Suprapubic skin (tissue), 4 donors: Measurements from ENCODE around the gene DUOX2.

Experiments
- POLR2A ChIP-seq, 2 donors: fragments of 450-650 bp; IDR thresholded peaks; one replicate each; pipeline ENCODE4 v1.6.1; 2017; ENCODE audit warnings: antibody characterized with exemption in 2 of 2, mild to moderate bottlenecking in 2 of 2, moderate library complexity in 2 of 2
- POLR2AphosphoS5 ChIP-seq, 3 donors: sonication (generic); formaldehyde crosslinking; IDR thresholded peaks; one replicate each; pipeline ENCODE4 v1.6.1; 2017; ENCODE audit warnings: antibody characterized with exemption in 3 of 3
- TF ChIP-seq, protein P1 (sequence below), 2 donors: fragments of 200-600 bp in 1 of 2; fragments of 450-650 bp in 1 of 2; sonication (generic) in 1 of 2; IDR thresholded peaks; one replicate each; pipeline ENCODE4 v1.5.1; 2016 to 2019; ENCODE audit warnings: antibody characterized with exemption in 2 of 2, mild to moderate bottlenecking in 1 of 2, moderate library complexity in 1 of 2

GRCh38 chr15:45113380-45113990 is 487 bp downstream of the DUOX2 start:
- TF ChIP-seq, protein P1, sequence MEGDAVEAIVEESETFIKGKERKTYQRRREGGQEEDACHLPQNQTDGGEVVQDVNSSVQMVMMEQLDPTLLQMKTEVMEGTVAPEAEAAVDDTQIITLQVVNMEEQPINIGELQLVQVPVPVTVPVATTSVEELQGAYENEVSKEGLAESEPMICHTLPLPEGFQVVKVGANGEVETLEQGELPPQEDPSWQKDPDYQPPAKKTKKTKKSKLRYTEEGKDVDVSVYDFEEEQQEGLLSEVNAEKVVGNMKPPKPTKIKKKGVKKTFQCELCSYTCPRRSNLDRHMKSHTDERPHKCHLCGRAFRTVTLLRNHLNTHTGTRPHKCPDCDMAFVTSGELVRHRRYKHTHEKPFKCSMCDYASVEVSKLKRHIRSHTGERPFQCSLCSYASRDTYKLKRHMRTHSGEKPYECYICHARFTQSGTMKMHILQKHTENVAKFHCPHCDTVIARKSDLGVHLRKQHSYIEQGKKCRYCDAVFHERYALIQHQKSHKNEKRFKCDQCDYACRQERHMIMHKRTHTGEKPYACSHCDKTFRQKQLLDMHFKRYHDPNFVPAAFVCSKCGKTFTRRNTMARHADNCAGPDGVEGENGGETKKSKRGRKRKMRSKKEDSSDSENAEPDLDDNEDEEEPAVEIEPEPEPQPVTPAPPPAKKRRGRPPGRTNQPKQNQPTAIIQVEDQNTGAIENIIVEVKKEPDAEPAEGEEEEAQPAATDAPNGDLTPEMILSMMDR (IDR thresholded peaks at IDR 0.05): no peak
- TF ChIP-seq POLR2A (IDR thresholded peaks at IDR 0.05) (no peak), POLR2AphosphoS5 (IDR thresholded peaks at IDR 0.05) (no peak)
